Endothelial cell (in vitro differentiated cells): ENCODE data around the gene ZMYM4. TPM values are rescaled to one million over a fixed set of nuclear protein-coding genes. Genes with fewer than 3 reads are reported as not detected.

Experiments
- DNase-seq: peaks from one replicate; pipeline ENCODE4 v3.0.0; 2021; ENCODE audit warnings: low spot score
- H3K27ac Mint-ChIP-seq: one replicate; pipeline ENCODE4 v1.8.0; 2021; ENCODE audit warnings: mixed read lengths, inconsistent platforms; ENCODE audit not compliant: unreplicated experiment
- H3K27me3 Mint-ChIP-seq: one replicate; pipeline ENCODE4 v1.8.0; 2021; ENCODE audit warnings: mild to moderate bottlenecking, moderate library complexity, mixed read lengths, inconsistent platforms; ENCODE audit not compliant: unreplicated experiment
- H3K36me3 Mint-ChIP-seq: one replicate; pipeline ENCODE4 v1.8.0; 2021; ENCODE audit warnings: mild to moderate bottlenecking, low read depth, mixed read lengths, inconsistent platforms; ENCODE audit not compliant: unreplicated experiment
- H3K4me1 Mint-ChIP-seq: one replicate; pipeline ENCODE4 v1.8.0; 2021; ENCODE audit warnings: mild to moderate bottlenecking, mixed read lengths, inconsistent platforms; ENCODE audit not compliant: unreplicated experiment
- H3K4me3 Mint-ChIP-seq: one replicate; pipeline ENCODE4 v1.8.0; 2021; ENCODE audit warnings: mild to moderate bottlenecking, mixed read lengths, inconsistent platforms; ENCODE audit not compliant: unreplicated experiment
- H3K9me3 Mint-ChIP-seq: one replicate; pipeline ENCODE4 v1.8.0; 2021; ENCODE audit warnings: mixed read lengths, inconsistent platforms; ENCODE audit not compliant: unreplicated experiment
- CTCF ChIP-seq: fragments of 200-600 bp; sonication (generic); IDR thresholded peaks from one replicate; pipeline ENCODE4 v1.5.0; 2021; ENCODE audit warnings: antibody characterized with exemption; ENCODE audit not compliant: unreplicated experiment
- total RNA-seq: library from RNA; stranded (reverse); fragmentation: NEBNext Ultra II Directional; extraction: Animal tissue kit (Norgen Biotek cat#: 25700); gene quantifications from one replicate; pipeline ENCODE4 v1.2.1, GENCODE V29; 2021; ENCODE audit not compliant: unreplicated experiment

Gene ZMYM4
- total RNA-seq, 1 donor from 2014 or later, result 102 TPM

GRCh38 chr1:35280006-35280405, 11.5 kb downstream of the ZMYM4 start:
- no peak overlapping the region for H3K27ac Mint-ChIP-seq
- H3K36me3 Mint-ChIP-seq, result peaks cover 33% of the 10 kb centered on the region
- no peaks in the 10 kb centered on the region for H3K9me3 Mint-ChIP-seq

GRCh38 chr1:35281565-35281964, 13.1 kb downstream of the ZMYM4 start:
- no peak overlapping the region for H3K27ac Mint-ChIP-seq
- no peaks in the 10 kb centered on the region for H3K9me3 Mint-ChIP-seq
- peaks cover 33% of the 10 kb centered on the region for H3K36me3 Mint-ChIP-seq
- H3K4me3 Mint-ChIP-seq, result peak overlapping the region; percentile 42
- H3K27me3 Mint-ChIP-seq, result no peaks in the 10 kb centered on the region
- TF ChIP-seq CTCF, result no peak
- no peaks in the 10 kb centered on the region for H3K4me1 Mint-ChIP-seq
- DNase-seq, result no peak

More at GRCh38 chr1:35280006-35280405, 11.5 kb downstream of the ZMYM4 start:
- DNase-seq, result no peak
- no peaks in the 10 kb centered on the region for H3K27me3 Mint-ChIP-seq
- peaks cover 5% of the 10 kb centered on the region for H3K4me1 Mint-ChIP-seq
- H3K4me3 Mint-ChIP-seq, result no peak overlapping the region
- no peak for TF ChIP-seq CTCF

DNA sequence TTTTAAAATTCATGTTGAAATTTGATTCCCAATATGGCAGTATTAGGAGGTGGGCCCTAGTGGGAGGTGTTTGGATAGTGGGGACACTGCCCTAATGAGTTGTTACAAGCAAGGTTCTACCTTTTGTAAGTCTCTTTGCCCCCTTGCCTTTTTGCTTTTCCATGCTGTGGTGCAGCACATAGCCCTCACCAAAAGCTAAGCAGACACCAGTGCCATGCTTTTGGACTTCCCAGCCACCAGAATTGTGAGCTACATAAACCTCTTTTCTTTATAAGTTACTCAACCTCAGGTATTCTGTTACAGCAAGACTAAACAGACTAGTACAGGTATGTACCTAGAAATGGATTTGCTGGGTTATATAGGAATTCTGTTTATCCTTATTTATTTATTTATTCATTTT, 13.7 kb downstream of the ZMYM4 start:
- no peak for DNase-seq
- Mint-ChIP-seq H3K4me1 (no peaks in the 10 kb centered on the region), H3K9me3 (no peaks in the 10 kb centered on the region), H3K4me3 (peak overlapping the region; percentile 42), H3K27ac (no peak overlapping the region), H3K27me3 (no peaks in the 10 kb centered on the region), H3K36me3 (peaks cover 33% of the 10 kb centered on the region)
- TF ChIP-seq CTCF, result no peak

DNA sequence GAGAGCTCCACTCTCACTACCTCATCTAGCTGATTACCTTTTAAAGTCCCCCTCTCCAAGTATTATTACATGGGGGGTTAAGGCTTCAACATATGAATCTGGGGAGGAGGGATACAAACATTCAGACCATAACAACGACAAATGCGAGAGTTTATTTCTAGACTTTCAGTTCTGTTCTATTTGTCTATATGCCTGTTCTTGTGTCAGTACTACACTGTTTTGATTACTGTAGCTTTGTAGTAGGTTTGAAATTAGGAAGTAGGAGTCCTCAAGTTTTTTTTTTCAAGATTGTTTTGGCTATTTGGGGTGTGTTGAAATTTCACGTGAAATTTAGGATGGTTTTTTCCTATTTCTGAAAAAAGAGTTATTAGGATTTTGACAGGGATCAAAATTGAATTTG, 16.3 kb downstream of the ZMYM4 start:
- peaks cover 20% of the 10 kb centered on the region for H3K36me3 Mint-ChIP-seq
- TF ChIP-seq CTCF, result no peak
- no peak for DNase-seq
- no peak overlapping the region for H3K4me3 Mint-ChIP-seq
- H3K27me3 Mint-ChIP-seq, result no peaks in the 10 kb centered on the region
- no peak overlapping the region for H3K27ac Mint-ChIP-seq
- peaks cover 3% of the 10 kb centered on the region for H3K4me1 Mint-ChIP-seq
- no peaks in the 10 kb centered on the region for H3K9me3 Mint-ChIP-seq

GRCh38 chr1:35285771-35286606, 17.5 kb downstream of the ZMYM4 start:
- Mint-ChIP-seq H3K9me3 (no peaks in the 10 kb centered on the region), H3K27ac (no peak overlapping the region), H3K27me3 (no peaks in the 10 kb centered on the region), H3K4me3 (no peak overlapping the region), H3K36me3 (peaks cover 11% of the 10 kb centered on the region), H3K4me1 (peaks cover 3% of the 10 kb centered on the region)
- TF ChIP-seq CTCF, result no peak
- DNase-seq, result no peak
